HG03439 (cell line): ENCODE results near the gene MYO1A.
A peak's percentile ranks its signal among the peaks of the same experiment; 100 is the strongest.

ENCODE experiments used
- ATAC-seq: cut with Tn5 transposase; IDR thresholded peaks from one replicate; pipeline ENCODE4 v1.9.1; 2021; ENCODE audit warnings: mild to moderate bottlenecking, moderate library complexity; ENCODE audit not compliant: unreplicated experiment

MYO1A gene

DNA sequence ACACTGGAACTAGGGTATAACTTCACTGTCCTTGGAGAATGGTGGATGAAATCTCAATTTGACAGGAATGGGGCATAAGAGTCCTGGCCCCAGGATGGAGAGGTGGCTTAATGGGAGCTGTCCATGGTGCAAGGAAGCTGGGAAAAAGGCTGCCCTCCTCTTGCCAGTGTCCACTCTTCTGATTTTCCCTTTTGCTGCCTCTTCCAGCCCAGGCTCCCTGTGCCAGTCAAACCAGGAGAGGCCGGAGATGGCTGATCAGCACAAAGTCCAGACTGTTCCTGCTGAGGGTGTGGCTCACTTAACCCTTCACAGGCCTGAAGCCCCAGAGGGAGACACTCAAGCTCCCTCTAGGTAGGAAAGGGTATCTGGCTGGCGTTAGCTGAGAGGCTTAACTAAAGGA lies at the start of gene MYO1A:
TSS of gene MYO1A (minus strand) at position 240 of the 400 bp plus-strand sequence. CDS start 1,806 bp downstream, outside the sequence.
- no peak for ATAC-seq

DNA sequence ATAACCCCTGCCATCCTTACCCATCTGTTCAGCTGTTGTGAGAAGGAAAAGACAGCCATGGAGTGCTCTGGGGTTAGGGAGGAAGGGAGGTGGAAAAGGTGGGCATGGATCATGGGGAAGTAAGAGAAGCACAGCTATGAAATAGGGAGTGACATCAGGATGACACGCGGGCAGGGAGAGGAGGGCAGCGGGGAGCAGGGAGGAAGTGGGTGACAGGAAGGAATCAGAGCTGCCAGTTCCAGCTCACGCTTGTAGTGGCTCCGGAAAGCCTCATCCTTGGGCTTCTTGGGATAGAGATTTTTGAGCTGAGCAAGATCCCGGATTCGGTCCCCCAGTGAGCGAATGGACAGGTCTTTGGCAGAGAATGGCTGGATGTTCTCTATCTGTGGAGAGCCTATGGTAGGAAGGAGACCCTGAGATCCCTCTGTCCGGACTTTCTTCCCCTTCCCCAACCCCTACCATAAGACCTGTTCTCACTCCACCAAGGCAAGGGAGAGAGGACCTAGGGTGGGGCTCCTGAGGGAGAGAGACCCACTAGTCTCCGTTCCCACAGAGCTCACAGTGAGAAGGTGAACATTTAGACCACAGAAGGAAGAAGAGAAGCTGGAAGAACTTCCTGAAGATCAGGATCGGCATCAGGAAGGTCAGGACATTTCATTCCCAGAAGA lies 49.3 kb upstream of the MYO1A start:
- no peak for ATAC-seq

DNA sequence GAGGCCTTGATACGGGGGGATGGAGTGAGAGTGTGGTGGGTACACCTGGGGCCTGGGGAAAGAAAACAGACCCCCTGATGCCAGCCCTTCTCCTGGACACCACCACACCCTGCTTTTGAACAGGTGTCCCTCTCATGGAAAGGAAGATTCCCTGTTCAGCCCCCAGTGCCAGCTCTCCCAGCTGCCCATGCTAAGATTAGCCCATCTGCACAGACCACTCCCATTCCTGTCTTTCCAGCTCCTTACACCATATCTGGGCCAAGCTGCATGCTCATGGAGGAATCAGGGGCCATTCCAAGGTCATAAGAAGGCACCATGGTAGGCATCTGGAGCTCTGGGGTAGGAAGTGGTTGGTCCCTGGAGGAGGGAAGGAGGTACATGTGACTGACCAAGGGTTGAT lies 48.6 kb upstream of the MYO1A start:
- no peak for ATAC-seq

DNA sequence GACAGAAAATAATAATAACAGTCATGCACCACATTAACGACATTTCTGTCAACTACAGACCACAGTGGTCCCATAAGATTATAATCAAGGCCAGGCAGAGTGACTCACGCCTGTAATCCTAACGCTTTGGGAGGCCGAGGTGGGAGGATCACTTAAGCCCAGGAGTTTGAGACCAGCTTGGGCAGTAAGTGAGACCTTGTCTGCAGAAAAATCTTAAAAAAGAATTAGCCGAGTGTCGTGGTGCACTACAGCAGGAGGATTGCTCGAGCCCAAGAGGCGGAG lies 47.6 kb upstream of the MYO1A start:
- ATAC-seq = no peak

DNA sequence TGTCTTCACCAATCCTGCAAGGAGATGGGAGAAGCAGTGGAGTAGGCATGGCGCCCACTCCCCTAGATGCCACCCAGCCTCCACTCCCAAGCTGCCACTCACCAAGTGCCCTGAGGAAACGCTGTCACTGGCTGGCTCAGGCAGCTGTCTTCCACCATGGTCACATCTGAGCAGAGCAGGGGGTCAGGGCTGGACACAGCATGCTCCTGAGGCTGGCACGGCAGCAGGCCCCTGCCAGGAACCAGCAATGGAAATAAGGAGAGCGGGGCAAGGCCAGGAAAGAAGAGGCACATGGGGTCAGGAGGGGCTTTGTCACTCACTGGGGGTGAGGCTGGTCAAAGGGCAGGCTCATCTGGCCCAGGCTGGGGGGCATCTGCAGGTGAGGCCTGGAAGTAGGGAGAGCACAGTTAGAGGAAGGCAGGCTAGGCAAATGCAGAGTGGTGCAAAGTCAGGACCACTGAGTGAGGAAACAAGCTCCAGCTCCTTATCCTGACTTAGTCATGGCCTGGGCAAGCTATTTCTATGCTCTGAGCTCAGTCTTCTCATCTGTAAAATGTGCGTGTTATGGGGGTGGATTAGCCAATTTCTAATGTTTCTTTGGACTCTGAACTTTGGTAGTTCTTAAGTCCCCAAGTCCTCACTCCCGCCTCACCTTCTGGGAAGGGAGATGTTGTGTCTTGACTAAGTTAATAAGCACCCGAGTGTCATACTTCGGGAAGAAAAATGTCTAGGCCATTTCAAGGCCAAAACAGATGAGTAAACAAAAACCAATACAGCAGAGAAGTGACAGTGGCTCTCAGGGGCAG lies 47.0 kb upstream of the MYO1A start:
- no peak for ATAC-seq

DNA sequence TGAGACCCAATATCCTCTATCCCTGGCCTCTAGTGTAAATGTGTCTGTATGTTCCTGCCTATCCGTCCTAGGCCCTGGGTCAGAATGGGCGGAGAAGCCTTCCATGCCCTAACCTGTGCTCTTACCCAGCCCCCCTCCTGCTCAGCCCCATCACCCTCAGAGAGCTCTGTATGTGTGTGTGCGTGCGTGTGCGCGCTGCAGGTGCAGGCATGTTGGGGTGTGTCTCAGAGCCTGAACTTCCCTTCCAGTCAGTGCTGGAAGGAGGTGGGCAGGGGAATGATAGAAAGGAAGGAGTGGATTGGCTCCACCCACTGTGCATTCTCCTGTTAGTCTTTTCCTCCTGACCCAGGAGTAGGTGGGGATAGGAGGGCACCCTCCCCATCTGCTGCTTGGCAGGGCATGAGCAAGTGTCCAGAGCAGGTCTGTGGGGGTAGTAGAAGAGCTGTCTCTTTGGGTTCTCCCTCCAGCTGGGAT lies 46.2 kb upstream of the MYO1A start:
- ATAC-seq = no peak

DNA sequence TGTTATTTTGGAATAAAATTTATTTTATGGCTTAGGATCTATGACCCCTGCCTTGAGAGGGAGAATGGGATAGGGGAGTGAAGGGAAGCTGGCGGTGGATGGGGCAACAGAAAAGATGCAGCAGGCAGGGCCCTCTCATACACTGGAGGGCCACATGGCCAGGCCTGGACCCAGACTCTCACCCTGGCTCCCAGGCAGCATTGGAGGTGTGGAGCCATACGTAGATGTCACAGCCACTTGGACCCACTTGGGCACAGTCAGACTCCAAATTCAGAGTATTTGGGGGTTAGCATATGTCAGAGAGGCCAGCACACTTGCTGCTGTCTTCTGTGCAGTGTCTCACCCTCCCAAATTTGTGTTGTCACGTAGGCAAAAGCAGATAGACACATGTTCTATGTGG lies 45.5 kb upstream of the MYO1A start:
- no peak for ATAC-seq

DNA sequence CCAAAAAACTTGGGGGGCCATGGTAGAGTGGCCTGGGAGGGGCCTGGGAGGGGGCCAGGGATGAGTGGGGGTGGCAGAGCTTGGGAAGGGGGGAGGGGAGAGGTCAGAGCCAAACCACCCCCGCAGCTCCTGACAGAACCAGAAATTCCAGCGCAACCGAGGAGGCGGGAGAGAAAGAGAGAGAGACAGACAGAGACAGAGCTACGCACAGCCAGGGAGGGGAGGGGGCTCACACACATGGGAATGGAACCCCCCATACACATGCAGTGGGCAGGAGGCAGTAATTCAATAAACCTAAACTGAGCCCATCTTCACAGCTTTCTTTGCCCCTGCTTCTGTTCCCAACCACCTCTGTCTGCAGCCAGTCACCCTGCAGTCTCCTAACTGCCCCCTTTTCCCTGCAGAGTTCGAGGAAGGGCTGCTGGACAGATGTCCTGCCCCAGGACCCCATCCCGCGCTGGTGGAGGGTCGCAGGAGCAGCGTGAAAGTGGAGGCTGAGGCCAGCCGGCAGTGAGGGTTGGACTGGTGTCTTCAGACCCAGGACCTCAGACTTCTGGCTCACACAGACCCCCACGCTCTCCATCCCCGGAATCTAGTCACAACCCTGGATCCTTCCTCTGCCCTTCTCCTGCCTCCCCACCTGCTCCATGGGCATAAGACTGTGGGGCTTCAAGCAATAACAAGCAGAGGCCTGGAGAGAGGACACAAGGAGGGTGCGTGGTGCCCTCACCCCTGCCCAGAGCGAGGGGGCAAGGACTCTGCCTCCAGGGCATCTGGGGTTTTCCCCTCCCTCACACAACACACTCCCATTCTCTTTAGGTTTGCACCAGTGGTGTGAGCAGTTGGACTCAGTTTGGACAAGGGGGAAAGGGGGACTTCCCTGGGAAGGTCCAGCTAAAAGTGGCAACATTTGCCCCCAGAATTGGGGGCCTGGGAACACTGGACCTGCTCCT lies 44.6 kb upstream of the MYO1A start:
- no peak for ATAC-seq

DNA sequence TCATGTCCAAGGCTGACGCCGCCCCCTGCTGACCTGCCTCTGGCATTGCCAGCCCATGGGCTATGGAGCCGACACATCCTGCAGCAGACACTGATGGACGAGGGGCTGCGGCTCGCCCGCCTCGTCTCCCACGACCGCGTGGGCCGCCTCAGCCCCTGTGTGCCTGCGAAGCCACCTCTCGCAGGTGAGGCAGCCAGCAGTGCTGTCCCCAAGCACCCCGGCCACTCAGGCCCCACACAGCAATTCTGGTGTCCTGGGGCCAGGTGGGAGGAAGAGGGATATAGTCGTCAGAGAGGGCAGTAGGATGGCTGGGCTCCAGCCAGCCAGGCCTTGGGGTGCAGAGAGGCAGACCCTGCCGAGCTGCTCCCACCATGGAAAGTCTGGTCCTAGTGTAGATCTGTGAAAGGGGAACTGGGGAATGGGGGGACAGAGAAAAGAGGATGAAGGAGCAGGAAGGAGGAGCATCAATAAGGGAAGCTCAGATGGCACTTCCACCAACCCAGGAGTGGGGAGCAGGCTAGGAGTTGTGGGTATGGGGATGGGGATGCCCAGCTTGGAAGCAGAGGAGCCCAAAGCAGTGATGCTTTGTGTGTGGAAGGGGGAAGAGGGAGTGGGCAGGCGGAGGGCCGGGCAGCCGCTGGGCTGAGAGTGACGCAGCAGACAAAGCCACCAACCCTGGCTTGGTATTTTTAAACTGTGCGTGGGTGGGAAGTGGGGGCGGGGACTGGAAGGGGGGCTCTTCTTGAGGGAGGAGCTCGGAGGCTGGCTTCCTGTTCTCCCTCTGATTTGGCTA lies 43.7 kb upstream of the MYO1A start:
- ATAC-seq = no peak

DNA sequence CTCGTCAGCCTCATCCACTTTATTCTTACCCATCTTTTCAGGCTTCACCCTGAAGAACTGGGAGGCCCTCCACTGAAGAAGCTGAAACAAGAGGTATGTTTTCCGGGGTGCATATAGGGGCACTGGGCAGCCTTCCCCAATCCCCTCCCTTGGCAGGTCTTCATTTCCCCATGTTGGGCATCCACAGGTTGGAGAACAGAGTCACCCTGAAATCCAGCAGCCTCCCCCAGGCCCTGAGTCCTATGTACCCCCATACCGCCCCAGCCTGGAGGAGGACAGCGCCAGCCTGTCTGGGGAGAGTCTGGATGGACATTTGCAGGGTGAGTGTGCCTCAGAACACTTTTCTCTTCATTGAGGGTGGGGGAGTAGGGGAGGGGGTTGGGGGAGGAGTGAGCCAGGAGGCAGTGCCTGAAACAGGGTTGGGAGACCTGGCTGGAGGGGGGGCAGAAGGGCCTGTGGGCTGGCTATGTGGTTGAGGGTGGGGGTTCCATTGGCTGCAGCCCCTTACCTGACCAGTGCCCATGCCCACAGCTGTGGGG lies 43.0 kb upstream of the MYO1A start:
- no peak for ATAC-seq

DNA sequence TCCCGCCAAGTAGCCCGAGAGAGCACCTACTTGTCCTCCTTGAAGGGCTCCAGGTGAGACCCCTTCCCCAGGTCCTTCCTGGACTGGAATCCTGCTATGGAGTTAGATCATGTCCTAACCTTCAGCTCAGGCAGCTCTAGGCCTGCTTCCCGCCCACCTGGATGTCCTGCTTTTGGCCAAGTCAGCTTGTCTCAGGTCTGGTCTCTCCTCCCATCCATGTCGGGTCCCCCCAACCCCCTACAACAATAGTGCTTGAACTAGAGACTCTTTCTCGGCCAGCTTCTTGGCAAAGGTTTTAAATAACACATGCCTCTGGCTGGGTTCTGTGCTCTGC lies 42.6 kb upstream of the MYO1A start:
- no peak for ATAC-seq

DNA sequence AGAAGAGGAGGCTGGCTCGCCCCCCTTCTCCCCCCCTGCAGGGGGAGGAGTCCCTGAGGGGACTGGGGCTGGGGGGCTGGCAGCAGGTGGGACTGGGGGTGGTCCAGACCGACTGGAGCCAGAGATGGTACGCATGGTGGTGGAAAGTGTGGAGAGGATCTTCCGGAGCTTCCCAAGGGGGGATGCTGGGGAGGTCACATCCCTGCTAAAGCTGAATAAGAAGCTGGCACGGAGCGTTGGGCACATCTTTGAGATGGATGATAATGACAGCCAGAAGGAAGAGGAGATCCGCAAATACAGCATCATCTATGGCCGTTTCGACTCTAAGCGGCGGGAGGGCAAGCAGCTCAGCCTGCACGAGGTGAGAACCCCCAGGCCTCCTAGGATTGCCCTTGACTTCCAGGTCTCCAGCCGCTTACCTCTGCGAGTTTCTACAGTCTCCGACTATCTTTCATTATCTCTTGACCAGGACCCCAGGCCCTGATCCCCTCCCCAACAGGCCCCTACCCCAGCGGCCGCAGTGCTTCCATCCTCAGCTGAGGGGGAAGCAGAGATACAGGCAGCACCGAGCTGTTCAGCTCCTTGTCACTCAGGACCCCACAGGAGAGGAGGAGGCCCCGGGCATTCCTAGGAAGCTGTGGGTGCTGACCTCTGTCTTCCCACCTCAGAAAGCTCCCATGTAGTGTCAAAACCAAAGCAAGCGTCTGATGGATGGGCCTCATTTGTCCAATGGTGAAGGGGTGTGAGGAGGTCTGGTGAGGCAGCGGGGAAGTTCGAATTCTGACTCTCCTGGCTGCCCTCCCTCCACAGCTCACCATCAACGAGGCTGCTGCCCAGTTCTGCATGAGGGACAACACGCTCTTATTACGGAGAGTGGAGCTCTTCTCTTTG lies 42.0 kb upstream of the MYO1A start:
- no peak for ATAC-seq

DNA sequence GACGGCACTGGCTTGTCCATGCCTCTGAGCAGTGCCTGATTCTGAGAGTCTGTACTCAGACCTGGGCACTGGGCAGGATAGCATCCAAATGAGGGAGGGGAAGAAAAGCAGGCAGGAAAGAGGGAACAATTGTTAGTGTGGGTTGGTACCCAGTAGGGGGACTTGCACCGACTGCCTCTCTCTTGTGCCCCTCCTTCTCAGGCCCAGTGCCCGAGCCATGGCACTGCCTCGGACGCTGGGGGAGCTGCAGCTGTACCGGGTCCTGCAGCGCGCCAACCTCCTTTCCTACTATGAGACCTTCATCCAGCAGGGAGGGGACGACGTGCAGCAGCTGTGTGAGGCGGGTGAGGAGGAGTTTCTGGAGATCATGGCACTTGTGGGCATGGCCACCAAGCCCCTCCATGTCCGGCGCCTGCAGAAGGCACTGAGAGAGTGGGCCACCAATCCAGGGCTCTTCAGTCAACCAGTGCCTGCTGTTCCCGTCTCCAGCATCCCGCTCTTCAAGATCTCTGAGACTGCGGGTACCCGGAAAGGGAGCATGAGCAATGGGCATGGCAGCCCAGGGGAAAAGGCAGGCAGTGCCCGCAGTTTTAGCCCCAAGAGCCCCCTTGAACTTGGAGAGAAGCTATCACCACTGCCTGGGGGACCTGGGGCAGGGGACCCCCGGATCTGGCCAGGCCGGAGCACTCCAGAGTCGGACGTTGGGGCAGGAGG lies 41.2 kb upstream of the MYO1A start:
- no peak for ATAC-seq

DNA sequence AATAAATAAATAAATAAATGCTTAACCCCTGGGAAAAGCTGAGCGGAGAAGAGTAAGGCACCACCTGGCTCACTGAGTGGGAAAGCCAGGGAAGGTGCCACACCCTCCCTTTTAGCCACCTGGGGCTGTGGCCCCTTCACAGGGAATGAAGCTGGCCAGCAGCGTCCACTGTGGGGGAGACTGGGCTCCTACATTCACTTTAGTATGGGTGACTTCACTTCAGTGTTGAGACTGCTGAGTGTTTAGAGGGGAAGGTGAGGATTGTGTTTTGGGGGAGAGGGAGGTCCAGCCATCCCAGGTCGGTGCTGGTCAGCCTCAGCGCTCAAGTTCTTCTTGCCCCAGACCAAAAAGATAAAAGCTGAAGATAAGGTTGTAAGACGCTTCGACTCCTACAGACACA lies 40.6 kb upstream of the MYO1A start:
- no peak for ATAC-seq

DNA sequence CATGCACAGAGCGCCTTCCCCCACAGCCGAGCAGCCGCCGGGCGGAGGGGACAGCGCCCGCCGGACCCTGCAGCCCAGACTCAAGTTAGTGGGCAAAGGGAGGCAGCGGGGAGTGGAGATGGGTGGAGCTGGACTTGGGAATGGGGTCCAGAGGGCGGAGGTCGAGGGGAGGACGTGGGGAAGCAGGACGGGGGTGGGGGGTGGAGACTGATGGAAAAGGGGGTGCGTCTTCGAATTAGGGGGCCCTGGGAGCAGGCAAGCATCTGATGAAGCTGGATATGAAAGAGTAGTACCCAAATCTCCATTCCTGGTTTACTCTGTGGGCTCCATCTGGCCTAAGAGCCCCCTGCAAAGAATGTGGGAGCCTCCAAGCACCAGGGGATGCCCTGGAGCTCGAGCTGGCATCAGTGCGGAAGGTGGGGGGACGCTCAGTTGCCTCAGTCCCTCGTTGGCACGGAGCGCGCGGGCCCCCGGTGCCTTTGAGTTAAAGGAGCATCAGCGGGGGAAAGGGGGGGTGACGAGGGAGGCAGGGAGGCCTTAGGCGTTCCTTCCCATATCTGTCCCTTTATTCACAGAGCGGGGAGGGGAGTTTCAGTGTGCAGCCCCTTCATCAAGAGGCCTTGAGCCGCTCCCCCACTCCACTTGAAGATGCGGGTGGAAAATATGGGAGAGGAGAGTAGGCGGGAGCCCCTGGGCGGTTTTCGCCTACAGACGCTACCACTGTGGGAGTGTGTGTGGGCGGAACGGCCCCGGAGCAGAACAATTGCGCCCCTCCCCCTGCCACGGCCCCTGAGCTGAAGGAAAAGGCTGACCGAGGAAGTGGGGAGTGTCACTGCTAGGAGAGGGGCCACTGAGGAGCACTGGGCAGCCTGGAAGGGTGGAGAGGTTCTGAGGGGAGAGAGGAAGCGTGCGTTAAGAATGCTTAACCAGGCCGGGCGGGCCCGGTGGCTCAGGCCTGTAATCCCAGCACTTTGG lies 39.6 kb upstream of the MYO1A start:
- no peak for ATAC-seq

DNA sequence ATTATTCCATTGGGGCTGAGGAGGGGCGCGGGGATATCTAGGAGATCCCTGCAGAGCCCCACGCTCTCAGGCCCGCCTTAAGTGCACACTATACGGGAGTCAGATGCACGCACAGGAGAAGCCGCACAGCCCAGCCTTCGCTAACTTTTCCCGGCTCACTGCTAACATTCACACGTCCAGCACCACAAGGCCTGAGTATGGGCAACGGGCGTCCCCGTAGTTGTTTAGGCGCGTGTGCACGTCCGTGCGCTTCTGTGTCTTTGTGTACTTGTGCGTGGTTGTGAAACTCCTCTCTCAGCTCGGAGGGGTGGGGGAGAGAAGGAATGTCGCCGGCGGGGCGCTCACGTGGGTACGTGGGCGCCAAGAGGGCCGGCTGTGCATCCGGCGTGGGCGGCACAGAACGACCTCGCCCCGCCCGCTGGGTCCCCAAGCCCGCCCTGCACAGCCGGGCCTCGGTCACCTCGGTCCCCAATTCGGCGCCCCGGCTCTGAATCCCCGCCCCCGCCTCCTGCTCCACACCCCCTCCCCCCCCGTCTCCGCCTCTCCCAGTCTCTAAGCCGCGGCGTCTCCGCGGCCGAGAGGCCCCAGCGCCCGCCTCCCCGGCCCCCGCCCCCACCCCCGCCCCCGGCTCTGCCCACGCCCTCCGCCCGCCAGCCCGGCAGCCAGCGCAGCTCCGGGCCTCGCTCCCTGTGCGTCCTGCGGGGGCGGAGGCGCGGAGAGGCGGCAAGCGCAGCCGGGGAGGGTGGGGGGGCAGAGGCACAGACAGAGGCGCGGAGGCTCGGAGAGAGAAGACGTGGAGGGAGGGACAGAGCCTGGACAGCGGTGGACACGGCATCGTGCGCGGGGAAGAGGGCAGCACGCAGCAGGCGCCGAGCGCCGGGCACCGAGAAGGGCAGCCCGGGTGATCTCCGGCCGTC lies 38.7 kb upstream of the MYO1A start, which contains the start of gene NAB2:
TSS of gene NAB2 (plus strand) at position 761 of the 917 bp plus-strand sequence. CDS start 158 bp downstream, outside the sequence.
- ATAC-seq = peak; percentile 53
